ENCODE data around the gene LRRFIP2. TPM values are rescaled to one million over a fixed set of nuclear protein-coding genes. Genes with fewer than 3 reads are reported as not detected.

LRRFIP2 gene
- total RNA-seq, 2 donors from 2014 or later, result 17.3 to 41.0 TPM

DNA sequence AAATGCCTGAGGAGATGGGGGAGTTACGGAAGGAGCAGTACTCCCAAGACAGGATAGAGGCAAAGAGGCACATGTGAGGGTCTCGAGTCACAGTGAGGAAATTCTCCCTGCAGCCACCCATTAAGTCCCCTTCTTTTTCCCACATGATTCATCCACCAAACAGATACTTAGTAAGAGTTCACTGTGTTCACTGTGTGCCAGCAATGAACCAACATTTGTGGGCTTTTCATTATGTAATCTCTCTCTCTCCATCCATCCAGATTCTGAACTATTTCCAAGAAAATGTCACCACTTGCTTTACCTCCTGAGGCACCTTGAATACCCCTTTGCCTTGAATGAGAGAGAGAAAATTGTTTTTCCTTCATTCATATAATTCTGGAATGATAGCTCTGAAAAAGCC lies 24.6 kb upstream of the LRRFIP2 start:
- no peaks in the 10 kb centered on the region for H3K9me3 Mint-ChIP-seq
- no peaks in the 10 kb centered on the region for H3K36me3 Mint-ChIP-seq
- H3K27ac Mint-ChIP-seq, result no peak overlapping the region
- ATAC-seq (no peak), DNase-seq (ENCODE audit: low spot score in 2 of 2) (no peak)

DNA sequence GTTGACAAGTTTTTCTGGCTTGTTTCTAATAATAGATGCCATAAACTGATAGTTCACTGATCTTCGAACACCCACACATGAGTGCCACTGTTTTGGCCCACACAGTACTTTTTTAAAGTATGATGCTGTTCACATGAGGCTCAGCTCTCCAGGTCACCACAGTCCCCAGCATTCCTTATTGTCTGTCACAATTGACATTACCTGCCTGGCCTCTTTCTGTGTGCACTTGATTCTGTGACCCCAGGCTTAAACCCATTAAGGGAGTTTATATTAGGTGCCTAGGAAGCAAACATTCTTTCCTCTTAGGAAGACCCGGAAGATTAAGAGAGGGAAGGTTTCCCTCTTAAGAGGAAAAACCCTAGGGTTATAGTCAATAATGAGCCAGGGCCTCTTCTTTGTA lies 24.2 kb upstream of the LRRFIP2 start:
- H3K27ac Mint-ChIP-seq, result no peak overlapping the region
- ATAC-seq (no peak), DNase-seq (ENCODE audit: low spot score in 2 of 2) (no peak)
- H3K9me3 Mint-ChIP-seq, result no peaks in the 10 kb centered on the region
- H3K36me3 Mint-ChIP-seq, result no peaks in the 10 kb centered on the region

DNA sequence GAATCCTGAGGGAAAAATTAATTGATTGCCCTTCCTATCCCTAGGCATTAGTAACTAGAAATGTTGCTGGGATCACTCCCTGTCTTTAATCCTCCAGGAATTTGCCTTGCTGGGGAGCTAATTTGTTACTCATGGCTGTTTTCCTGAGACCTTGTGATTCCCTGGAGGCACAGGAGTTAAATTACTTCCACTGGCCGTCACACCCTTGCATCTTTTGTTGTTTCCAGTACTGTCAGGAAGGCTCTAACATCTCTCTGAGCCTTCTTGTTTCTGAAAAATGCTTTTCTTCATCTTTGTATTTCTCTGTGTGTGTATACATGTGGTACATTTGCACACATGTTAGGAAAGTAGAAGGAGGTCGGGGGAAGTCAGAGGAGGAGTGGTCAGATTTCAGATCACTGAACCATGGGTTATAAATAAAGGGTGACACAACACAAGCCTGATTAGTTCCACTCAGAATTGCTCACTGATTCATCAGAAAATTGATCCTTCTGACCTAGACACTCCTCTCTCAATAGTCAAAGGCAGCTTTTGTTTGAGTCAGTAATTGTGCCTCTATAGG lies 23.5 kb upstream of the LRRFIP2 start:
- ATAC-seq, result no peak
- Mint-ChIP-seq H3K36me3 (no peaks in the 10 kb centered on the region), H3K9me3 (no peaks in the 10 kb centered on the region), H3K27ac (no peak overlapping the region)
- no peak for DNase-seq (ENCODE audit: low spot score in 2 of 2)

DNA sequence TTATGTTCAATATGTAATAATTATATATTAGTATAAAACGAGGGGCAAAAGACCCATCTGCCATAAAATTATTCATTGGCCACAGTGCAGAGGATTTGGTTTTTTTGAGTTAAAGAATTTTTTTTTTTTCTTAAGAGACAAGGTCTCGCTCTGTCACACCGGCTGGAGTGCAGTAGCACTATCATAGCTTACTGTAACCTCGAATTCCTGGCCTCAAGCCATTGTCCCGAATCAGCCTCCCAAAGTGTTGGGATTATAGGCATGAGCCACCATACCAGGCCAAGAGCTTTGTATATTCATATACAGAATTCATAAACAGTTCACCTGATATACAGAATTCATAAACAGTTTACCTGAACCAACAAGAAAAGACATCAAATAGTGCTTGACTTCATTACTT lies 20.2 kb upstream of the LRRFIP2 start:
- no peak for ATAC-seq
- no peak overlapping the region for H3K27ac Mint-ChIP-seq
- DNase-seq (ENCODE audit: low spot score in 2 of 2), result no peak
- no peaks in the 10 kb centered on the region for H3K9me3 Mint-ChIP-seq
- no peaks in the 10 kb centered on the region for H3K36me3 Mint-ChIP-seq

DNA sequence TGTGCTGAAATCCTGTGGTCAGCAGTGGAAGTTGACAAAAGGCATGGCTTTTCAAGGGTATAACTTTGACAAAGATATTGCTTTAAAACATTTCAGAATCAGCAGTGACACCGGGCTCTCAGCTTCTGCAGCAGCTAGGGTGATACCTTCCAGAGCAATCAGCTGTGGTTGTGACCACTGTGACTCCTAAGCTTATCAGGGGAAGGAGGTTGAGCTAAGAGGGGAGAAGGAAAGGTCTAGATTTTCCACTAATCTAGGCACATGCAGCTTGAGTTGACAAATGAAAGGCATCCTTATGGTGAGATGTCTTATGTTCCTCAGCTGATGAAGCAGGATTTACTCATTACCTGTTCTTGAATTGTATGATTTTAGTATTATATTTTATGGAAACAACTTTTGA lies 16.3 kb upstream of the LRRFIP2 start:
- ATAC-seq, result peak in 1 of 2 donors; percentile 11
- no peaks in the 10 kb centered on the region for H3K9me3 Mint-ChIP-seq
- H3K27ac Mint-ChIP-seq, result no peak overlapping the region
- H3K36me3 Mint-ChIP-seq, result no peaks in the 10 kb centered on the region
- DNase-seq (ENCODE audit: low spot score in 2 of 2), result no peak

DNA sequence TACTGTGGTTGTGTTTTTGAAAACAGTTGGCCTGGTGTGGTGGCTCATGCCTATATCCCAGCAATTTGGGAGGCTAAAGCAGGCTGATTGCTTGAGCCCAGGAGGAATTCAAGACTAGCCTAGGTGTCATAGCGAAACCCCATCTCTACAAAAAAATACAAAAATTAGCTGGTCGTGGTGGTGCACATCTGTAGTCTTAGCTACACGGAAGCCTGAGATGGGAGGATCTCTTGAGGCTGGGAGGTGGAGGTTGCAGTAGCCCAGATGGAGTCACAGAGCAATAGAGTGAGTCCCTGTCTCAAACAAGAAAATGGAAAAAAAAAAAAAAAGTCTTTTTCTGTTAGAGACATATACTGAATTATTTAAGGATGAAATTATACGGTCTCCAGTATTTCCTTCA lies 14.7 kb upstream of the LRRFIP2 start:
- ATAC-seq (no peak), DNase-seq (ENCODE audit: low spot score in 2 of 2) (no peak)
- H3K27ac Mint-ChIP-seq, result no peak overlapping the region
- H3K36me3 Mint-ChIP-seq, result no peaks in the 10 kb centered on the region
- no peaks in the 10 kb centered on the region for H3K9me3 Mint-ChIP-seq

DNA sequence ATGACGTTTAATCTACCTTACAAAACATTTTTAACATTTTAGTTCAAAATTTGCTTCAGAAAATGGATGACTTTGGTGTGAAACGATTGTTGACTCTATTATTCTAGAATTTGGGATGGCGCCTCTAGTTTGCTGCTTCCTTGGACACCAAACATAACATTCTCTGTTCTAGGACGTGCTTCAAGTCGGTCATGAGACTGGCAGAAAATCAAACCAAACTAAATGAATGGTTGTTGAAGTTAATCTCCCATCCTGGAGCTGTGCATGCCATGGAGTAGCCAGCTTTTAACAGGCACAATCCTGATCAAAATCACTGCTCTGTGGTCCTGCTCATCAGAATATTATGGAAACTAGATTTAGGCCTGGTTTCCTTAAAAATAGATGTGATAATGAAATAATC lies 9.6 kb upstream of the LRRFIP2 start:
- DNase-seq (ENCODE audit: low spot score in 2 of 2), result no peak
- no peak for ATAC-seq
- Mint-ChIP-seq H3K36me3 (no peaks in the 10 kb centered on the region), H3K9me3 (no peaks in the 10 kb centered on the region), H3K27ac (no peak overlapping the region)

DNA sequence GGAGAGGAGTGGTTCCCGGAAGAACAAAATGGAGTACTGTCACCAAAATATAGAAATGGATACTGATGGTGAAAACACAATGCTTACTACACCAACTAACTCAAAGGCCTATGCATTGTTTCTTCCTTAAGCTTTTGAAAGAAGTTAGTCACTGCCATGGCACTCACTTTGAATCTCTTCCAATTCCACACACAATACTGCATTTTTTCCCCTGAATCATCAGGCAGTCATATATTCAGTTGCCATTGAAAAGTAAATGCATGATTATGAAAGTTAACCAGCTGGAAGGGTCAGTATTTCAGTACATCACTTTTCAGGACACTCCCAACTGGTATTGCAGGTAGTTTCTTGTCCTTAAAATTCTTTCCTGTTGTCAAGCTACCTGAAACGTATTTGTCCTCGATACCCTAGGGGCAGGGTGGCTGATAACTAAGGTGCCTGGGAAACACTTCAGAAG lies 9.0 kb upstream of the LRRFIP2 start:
- Mint-ChIP-seq H3K36me3 (no peaks in the 10 kb centered on the region), H3K9me3 (no peaks in the 10 kb centered on the region), H3K27ac (no peak overlapping the region)
- ATAC-seq (no peak), DNase-seq (ENCODE audit: low spot score in 2 of 2) (no peak)

DNA sequence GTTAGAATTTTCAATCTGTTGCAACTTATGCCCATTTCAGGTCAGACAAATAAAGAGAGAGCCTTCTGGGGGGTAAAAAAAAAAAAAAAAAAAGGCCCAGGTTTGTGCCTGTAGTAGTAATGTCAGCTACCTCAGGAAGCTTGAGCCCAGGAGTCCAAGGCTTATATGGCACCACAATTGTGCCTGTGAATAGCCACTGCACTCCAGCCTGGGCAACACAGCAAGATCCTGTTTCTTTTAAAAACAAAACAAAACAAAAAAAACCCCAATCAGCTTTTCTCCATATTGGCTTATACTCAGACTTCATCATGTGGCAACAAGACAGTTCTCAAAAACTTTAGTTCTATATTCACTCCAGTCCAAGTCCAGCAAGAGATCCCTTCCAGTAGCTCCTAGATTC lies 8.4 kb upstream of the LRRFIP2 start:
- DNase-seq (ENCODE audit: low spot score in 2 of 2), result no peak
- H3K27ac Mint-ChIP-seq, result no peak overlapping the region
- H3K9me3 Mint-ChIP-seq, result no peaks in the 10 kb centered on the region
- ATAC-seq, result no peak
- no peaks in the 10 kb centered on the region for H3K36me3 Mint-ChIP-seq

DNA sequence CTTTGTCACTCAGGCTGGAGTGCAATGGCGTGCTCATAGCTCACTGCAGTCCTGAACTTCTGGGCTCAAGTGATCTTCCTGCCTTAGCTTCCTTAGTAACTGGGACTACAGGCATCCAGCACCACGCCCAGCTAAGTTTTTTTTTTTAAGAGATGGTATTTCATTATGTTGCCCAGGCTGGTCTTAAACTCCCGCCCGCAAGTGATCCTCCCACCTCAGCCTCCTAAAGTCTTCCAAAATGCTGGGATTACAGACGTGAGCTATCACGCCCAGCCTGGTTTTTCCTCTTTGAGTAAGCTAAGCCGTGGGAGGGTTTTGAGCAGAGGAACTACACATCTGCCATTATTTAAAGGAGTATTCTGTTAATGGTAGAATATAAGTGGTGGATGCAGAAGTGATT lies 7.4 kb upstream of the LRRFIP2 start:
- H3K27ac Mint-ChIP-seq, result no peak overlapping the region
- DNase-seq (ENCODE audit: low spot score in 2 of 2) (no peak), ATAC-seq (no peak)
- H3K36me3 Mint-ChIP-seq, result no peaks in the 10 kb centered on the region
- no peaks in the 10 kb centered on the region for H3K9me3 Mint-ChIP-seq

DNA sequence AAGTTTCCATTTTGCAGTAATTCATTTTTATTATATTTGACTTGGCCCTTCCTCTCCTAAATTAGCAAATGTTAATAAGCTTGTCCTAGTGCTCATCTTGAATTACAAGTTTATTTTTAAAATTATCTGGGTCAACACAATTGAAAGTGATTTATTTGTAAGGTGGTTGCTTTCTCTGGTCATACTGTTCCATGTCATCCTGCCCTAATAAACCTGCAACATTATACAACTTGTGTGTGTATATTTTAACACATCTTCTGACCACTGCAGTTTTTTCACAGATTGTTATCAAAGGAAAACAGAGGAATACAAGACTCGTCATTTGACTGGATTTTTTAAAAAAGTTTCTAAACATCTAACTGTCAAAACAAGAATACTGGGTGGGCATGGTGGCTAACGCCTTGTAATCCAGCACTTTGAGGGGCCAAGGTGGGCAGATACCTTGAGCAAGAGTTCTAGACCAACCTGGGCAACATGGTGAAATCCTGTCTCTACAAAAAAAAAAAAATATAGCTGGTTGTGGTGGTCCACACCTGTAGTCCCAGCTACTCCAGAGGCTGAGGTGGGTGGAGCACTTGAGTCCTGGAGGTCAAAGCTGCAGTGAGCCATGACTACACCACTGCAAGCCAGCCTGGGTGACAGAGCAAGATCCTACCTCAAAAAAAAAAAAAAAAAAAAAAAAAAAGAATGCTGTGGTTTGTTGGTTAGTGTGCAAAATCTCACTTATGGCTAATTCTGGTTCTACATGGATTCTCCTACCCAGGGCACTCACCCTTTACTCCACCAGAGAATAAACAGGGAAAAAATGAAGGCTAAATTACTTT lies 5.0 kb upstream of the LRRFIP2 start:
- no peak for ATAC-seq
- Mint-ChIP-seq H3K27ac (no peak overlapping the region), H3K9me3 (no peaks in the 10 kb centered on the region), H3K36me3 (no peaks in the 10 kb centered on the region)
- no peak for DNase-seq (ENCODE audit: low spot score in 2 of 2)

DNA sequence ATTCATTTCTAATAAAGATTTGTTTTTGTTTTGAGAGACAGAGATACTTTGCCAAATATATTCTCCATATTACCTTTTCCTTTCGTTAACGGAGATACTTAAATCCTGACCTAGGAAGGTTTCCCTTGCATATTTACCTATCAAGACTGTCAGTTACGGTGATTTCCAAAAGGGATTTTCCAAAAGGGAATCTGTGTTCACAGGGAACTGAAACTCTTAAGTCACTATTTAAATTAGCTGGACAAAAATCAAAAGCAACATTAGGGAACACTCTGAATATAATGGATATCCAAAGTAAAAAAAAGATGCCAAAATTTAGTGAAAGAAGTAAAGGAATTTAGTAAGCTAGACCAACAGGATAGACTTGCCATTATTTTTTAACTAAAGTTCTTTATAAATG lies 576 bp downstream of the LRRFIP2 start:
- no peak for ATAC-seq
- Mint-ChIP-seq H3K27ac (no peak overlapping the region), H3K36me3 (peaks cover 0 to 11% of the 10 kb centered on the region in 2 donors), H3K9me3 (no peaks in the 10 kb centered on the region)
- DNase-seq (ENCODE audit: low spot score in 2 of 2), result no peak

DNA sequence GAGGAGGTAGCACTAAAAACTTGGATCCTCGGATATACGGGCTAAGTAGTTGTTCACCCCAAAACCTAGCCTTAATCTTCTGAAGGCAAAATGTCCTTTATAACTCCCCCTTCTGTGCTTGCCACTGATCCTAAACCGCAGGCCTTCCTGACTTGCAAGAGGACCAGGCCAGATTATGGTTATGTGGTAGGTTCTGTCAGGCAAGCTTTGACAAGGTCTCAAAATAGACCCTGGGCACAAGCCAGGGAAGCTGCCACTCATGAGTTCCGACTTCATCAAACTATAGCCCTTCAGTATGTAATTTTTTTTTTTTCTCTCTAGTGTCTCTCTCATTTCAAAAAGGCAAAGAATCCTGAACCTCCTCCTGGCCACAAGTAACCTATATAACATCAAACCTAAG lies 3.2 kb downstream of the LRRFIP2 start:
- Mint-ChIP-seq H3K9me3 (no peaks in the 10 kb centered on the region), H3K36me3 (peaks cover 0 to 11% of the 10 kb centered on the region in 2 donors), H3K27ac (no peak overlapping the region)
- no peak for ATAC-seq
- DNase-seq (ENCODE audit: low spot score in 2 of 2), result no peak

DNA sequence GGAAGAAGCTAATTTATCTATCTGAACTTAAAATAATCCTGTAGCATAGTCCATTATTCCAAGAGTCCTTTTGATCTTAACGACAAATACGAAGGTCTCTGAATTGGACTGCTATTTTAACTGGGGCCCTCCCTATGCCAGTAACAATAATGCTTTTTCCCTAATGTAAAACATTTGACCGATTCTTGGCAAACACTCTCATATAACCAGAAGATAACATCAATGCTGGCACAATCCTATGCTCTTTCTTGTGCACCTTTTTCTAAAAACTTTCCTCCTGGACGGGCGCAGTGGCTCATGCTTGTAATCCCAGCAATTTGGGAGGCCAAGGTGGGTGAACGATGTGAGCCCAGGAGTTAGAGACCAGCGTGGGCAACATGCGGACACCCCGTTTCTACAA lies 3.9 kb downstream of the LRRFIP2 start:
- peaks cover 0 to 11% of the 10 kb centered on the region in 2 donors for H3K36me3 Mint-ChIP-seq
- DNase-seq (ENCODE audit: low spot score in 2 of 2) (no peak), ATAC-seq (no peak)
- H3K9me3 Mint-ChIP-seq, result no peaks in the 10 kb centered on the region
- no peak overlapping the region for H3K27ac Mint-ChIP-seq

DNA sequence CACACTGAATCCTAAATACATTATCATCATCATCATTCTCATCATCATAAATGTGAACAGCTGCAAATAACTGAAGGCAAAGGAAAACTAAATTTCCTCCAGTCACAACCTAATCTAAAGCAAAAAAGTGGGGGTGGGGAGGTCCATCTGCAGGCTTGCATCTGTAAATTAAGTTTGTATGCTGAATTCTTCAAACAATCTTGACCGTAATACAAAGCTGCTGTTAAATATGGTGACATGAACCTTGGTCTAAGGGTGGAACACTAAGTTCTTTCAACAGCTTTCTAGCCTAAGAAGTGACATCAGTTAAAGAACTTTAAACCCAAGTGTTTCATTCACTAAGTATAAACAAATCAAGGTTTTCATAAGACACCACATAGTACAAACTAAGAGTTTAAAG lies 4.3 kb downstream of the LRRFIP2 start:
- Mint-ChIP-seq H3K27ac (no peak overlapping the region), H3K36me3 (peaks cover 0 to 11% of the 10 kb centered on the region in 2 donors), H3K9me3 (no peaks in the 10 kb centered on the region)
- ATAC-seq (no peak), DNase-seq (ENCODE audit: low spot score in 2 of 2) (no peak)

DNA sequence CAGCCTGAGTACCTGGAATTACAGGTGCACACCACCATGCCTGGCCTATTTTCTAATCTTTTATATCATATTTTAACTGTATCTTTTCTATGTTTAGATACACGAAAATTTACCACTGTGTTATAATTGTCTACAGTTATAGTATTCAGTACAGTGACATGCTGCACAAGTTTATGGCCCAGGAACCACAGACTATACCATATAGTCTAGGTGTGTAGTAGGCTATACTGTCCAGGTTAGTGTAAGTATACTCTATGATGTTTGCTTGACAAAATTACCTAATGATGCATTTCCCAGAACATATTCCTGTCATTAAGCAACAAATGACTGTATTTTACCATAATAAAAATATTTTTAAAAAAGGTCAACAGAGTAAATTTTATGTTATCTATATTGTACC lies 5.5 kb downstream of the LRRFIP2 start:
- no peak for DNase-seq (ENCODE audit: low spot score in 2 of 2)
- no peak for ATAC-seq
- Mint-ChIP-seq H3K27ac (no peak overlapping the region), H3K9me3 (no peaks in the 10 kb centered on the region), H3K36me3 (peaks cover 0 to 12% of the 10 kb centered on the region in 2 donors)

DNA sequence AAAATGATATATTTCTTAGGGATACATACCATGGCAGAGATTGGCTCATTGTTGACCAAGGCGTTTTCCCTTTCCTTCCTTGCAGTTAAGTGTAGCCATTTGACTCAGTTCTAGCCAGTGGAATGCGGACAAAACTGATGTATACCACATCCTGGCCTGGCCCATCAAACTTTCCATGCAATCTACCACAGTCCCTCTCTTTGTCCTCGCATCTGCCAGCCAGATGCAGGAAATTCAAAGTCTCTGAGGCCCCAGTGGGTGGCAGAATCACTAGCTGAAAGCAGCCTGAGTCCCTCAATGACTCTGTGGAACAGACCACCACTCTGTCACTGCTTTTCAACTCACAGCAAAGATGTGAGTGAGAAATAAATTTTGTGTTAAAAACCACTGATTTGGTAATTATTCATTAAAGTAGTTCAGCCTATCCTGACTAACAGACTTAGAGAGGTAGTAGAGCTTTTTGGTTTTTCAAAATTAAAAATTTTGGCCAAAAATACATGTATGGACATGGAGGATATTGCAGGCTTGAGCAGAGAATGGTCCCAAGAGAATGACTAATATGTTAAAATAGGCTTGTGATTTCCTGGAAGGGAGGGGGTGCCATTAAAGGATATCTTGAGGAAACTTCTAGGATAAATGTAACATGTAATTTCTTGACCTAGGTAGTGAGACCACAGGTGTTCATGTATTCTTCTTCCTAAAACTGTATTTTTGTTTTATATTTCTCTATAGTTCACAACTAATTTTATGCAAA lies 10.9 kb downstream of the LRRFIP2 start:
- ATAC-seq (peak; percentile 79 to 89), DNase-seq (ENCODE audit: low spot score in 2 of 2) (peak; percentile 48 to 63)
- Mint-ChIP-seq H3K27ac (peak overlapping the region; percentile 71 to 92), H3K36me3 (peaks cover 4 to 21% of the 10 kb centered on the region in 2 donors), H3K9me3 (no peaks in the 10 kb centered on the region)
